ENCODE measurements around the gene PLEKHF1.

DNA sequence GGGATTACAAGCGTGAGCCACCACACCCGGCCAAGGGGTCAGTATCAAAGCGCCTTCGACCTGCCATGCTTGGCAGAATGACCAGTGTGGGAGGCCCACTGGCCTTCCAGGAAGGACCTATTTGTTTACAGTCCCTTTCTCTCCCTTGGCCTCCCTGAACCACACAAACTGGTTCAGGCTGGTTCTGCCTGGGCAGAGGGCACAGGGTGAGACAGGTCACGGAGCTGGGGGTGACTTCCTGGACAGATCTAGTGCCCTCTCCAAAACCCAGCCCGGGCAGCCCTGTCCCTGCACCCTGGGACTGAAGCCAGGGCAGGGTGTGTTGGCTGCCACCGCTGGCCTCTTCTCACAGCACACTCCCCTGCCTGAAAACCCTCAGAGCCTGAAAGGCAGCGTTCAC lies 11.3 kb downstream of the PLEKHF1 start:
- TF ChIP-seq, protein P1, sequence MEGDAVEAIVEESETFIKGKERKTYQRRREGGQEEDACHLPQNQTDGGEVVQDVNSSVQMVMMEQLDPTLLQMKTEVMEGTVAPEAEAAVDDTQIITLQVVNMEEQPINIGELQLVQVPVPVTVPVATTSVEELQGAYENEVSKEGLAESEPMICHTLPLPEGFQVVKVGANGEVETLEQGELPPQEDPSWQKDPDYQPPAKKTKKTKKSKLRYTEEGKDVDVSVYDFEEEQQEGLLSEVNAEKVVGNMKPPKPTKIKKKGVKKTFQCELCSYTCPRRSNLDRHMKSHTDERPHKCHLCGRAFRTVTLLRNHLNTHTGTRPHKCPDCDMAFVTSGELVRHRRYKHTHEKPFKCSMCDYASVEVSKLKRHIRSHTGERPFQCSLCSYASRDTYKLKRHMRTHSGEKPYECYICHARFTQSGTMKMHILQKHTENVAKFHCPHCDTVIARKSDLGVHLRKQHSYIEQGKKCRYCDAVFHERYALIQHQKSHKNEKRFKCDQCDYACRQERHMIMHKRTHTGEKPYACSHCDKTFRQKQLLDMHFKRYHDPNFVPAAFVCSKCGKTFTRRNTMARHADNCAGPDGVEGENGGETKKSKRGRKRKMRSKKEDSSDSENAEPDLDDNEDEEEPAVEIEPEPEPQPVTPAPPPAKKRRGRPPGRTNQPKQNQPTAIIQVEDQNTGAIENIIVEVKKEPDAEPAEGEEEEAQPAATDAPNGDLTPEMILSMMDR (IDR thresholded peaks at IDR 0.05; ENCODE audit: low read length): no peak
- no peak for TF ChIP-seq EZH2 (optimal IDR thresholded peaks at IDR 0.05; ENCODE audit: low read depth, low read length)
